GM06990 (cell line): ENCODE results near the gene FREY1.

Experiments used
- DNase-seq: peaks from one replicate; pipeline ENCODE4 v3.0.0-alpha.2; 2011; ENCODE audit not compliant: insufficient read length; ENCODE audit errors: extremely low read depth
- H3K27me3 ChIP-seq: replicated peaks from 2 replicates; pipeline ENCODE4 v1.6.0; 2011; ENCODE audit warnings: low read length; ENCODE audit not compliant: control insufficient read depth, insufficient read depth
- H3K36me3 ChIP-seq: 2 replicates; pipeline ENCODE4 v1.5.1; 2011; ENCODE audit warnings: low read length; ENCODE audit not compliant: control insufficient read depth, insufficient read depth
- H3K4me3 ChIP-seq: replicated peaks from 2 replicates; pipeline ENCODE4 v1.5.1; 2011; ENCODE audit warnings: low read depth, mild to moderate bottlenecking, control low read depth, low read length
- TF ChIP-seq, protein P1 (sequence below): IDR thresholded peaks from 2 replicates; pipeline ENCODE4 v1.5.1; 2011; ENCODE audit warnings: low read length, control low read depth, mild to moderate bottlenecking, inconsistent platforms; ENCODE audit not compliant: insufficient read depth, poor library complexity, severe bottlenecking

The FREY1 gene

GRCh38 chr11:45896422-45896984 lies 10.6 kb downstream of the FREY1 start:
- no peak overlapping the region for H3K4me3 ChIP-seq
- peaks cover 5% of the 10 kb centered on the region for H3K27me3 ChIP-seq
- no peak for DNase-seq
- TF ChIP-seq, protein P1, sequence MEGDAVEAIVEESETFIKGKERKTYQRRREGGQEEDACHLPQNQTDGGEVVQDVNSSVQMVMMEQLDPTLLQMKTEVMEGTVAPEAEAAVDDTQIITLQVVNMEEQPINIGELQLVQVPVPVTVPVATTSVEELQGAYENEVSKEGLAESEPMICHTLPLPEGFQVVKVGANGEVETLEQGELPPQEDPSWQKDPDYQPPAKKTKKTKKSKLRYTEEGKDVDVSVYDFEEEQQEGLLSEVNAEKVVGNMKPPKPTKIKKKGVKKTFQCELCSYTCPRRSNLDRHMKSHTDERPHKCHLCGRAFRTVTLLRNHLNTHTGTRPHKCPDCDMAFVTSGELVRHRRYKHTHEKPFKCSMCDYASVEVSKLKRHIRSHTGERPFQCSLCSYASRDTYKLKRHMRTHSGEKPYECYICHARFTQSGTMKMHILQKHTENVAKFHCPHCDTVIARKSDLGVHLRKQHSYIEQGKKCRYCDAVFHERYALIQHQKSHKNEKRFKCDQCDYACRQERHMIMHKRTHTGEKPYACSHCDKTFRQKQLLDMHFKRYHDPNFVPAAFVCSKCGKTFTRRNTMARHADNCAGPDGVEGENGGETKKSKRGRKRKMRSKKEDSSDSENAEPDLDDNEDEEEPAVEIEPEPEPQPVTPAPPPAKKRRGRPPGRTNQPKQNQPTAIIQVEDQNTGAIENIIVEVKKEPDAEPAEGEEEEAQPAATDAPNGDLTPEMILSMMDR: no peak
- no peaks in the 10 kb centered on the region for H3K36me3 ChIP-seq

GRCh38 chr11:45895553-45896259 lies 11.4 kb downstream of the FREY1 start:
- H3K4me3 ChIP-seq: no peak overlapping the region
- peaks cover 1% of the 10 kb centered on the region for H3K27me3 ChIP-seq
- no peak for DNase-seq
- H3K36me3 ChIP-seq: no peaks in the 10 kb centered on the region
- TF ChIP-seq, protein P1: no peak

GRCh38 chr11:45894555-45895247 lies 12.4 kb downstream of the FREY1 start:
- peaks cover 1% of the 10 kb centered on the region for H3K27me3 ChIP-seq
- TF ChIP-seq, protein P1: no peak
- H3K4me3 ChIP-seq: no peak overlapping the region
- DNase-seq: no peak
- H3K36me3 ChIP-seq: no peaks in the 10 kb centered on the region

DNA sequence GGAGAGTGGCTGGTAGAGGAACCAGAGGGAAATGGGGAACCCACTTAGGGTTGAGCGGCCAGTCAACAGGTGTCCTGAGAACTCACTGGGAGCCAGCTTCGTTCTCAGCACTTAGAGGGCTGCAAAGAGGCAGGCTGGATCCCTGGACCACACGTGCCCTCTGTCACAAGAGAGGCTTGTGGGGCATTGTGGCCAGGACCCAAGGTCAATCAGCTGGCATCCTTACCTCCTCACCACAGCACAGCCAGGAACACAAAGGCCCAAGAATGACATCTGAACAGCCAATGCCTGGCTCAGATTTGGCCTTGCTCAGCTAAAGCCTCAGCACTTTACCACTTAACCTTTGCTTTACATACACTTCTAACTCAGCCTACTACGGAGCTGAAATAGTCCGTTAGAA lies 14.2 kb downstream of the FREY1 start:
- Histone ChIP-seq H3K27me3 (peaks cover 1% of the 10 kb centered on the region), H3K4me3 (no peak overlapping the region), H3K36me3 (no peaks in the 10 kb centered on the region)
- TF ChIP-seq, protein P1: no peak
- no peak for DNase-seq

GRCh38 chr11:45890886-45891550 lies 16.1 kb downstream of the FREY1 start:
- no peaks in the 10 kb centered on the region for H3K36me3 ChIP-seq
- no peak for DNase-seq
- no peak overlapping the region for H3K4me3 ChIP-seq
- H3K27me3 ChIP-seq: no peaks in the 10 kb centered on the region; the same call in 1 of the 2 replicates
- TF ChIP-seq, protein P1: no peak
